GM19455 (cell line): ENCODE data around the gene S100A2.

Experiments used
- ATAC-seq: cut with Tn5 transposase; IDR thresholded peaks from one replicate; pipeline ENCODE4 v1.9.1; 2021; ENCODE audit not compliant: unreplicated experiment

S100A2 gene

GRCh38 chr1:153565529-153566374 is at the start of gene S100A2:
TSS of gene S100A2 (minus strand) at chr1:153565844. CDS start at chr1:153563877, 1,967 bp downstream.
- no peak for ATAC-seq

GRCh38 chr1:153615406-153615805 is 49.8 kb upstream of the S100A2 start:
- ATAC-seq = no peak

- ATAC-seq = no peak
Measured at GRCh38 chr1:153614906-153615305, 49.3 kb upstream of the S100A2 start.

GRCh38 chr1:153614189-153614900 is 48.7 kb upstream of the S100A2 start:
- no peak for ATAC-seq

- no peak for ATAC-seq
Measured at GRCh38 chr1:153613406-153613805, 47.8 kb upstream of the S100A2 start.

GRCh38 chr1:153612755-153613331 is 47.2 kb upstream of the S100A2 start, which contains the start of gene S100A16:
TSS of gene S100A16 (minus strand) at chr1:153613137. CDS start at chr1:153608151, 4,986 bp downstream.
- no peak for ATAC-seq

- ATAC-seq = no peak
Measured at GRCh38 chr1:153612111-153612754, 46.6 kb upstream of the S100A2 start.

GRCh38 chr1:153611356-153611755 is 45.7 kb upstream of the S100A2 start:
- no peak for ATAC-seq

GRCh38 chr1:153610811-153611301 is 45.2 kb upstream of the S100A2 start:
- no peak for ATAC-seq

GRCh38 chr1:153610334-153610733 is 44.7 kb upstream of the S100A2 start:
- ATAC-seq = no peak

- no peak for ATAC-seq
Measured at GRCh38 chr1:153609585-153609907, 43.9 kb upstream of the S100A2 start.

GRCh38 chr1:153608742-153609584 is 43.3 kb upstream of the S100A2 start:
- no peak for ATAC-seq

GRCh38 chr1:153608089-153608682 is 42.5 kb upstream of the S100A2 start:
- ATAC-seq = no peak

GRCh38 chr1:153607381-153607780 is 41.7 kb upstream of the S100A2 start:
- no peak for ATAC-seq

- no peak for ATAC-seq
Measured at GRCh38 chr1:153606194-153606593, 40.5 kb upstream of the S100A2 start.

- ATAC-seq = no peak
Measured at GRCh38 chr1:153602749-153603148, 37.1 kb upstream of the S100A2 start.

GRCh38 chr1:153599847-153600246 is 34.2 kb upstream of the S100A2 start:
- ATAC-seq = no peak

GRCh38 chr1:153598309-153599172 is 32.9 kb upstream of the S100A2 start:
- peak; percentile 97 for ATAC-seq

- ATAC-seq = no peak
Measured at GRCh38 chr1:153597206-153597605, 31.6 kb upstream of the S100A2 start.
